GM18907 (cell line): Measurements from ENCODE around the gene MED17.
A peak's percentile ranks its signal among the peaks of the same experiment; 100 is the strongest.
"Not testable (repeated sequence)": the region's sequence is repeated elsewhere in the genome, so short reads cannot be mapped to it uniquely, and the experiment has no call there.

Source experiments
- ATAC-seq: cut with Tn5 transposase; IDR thresholded peaks from one replicate; pipeline ENCODE4 v1.9.1; 2021; ENCODE audit warnings: mild to moderate bottlenecking, moderate library complexity; ENCODE audit not compliant: unreplicated experiment

The MED17 gene

GRCh38 chr11:93784145-93784934, at the start of gene MED17:
Gene MED17, plus strand, starts transcription at chr11:93784282. Its CDS starts 232 bp downstream, at chr11:93784514.
- peak; percentile 98 for ATAC-seq

DNA sequence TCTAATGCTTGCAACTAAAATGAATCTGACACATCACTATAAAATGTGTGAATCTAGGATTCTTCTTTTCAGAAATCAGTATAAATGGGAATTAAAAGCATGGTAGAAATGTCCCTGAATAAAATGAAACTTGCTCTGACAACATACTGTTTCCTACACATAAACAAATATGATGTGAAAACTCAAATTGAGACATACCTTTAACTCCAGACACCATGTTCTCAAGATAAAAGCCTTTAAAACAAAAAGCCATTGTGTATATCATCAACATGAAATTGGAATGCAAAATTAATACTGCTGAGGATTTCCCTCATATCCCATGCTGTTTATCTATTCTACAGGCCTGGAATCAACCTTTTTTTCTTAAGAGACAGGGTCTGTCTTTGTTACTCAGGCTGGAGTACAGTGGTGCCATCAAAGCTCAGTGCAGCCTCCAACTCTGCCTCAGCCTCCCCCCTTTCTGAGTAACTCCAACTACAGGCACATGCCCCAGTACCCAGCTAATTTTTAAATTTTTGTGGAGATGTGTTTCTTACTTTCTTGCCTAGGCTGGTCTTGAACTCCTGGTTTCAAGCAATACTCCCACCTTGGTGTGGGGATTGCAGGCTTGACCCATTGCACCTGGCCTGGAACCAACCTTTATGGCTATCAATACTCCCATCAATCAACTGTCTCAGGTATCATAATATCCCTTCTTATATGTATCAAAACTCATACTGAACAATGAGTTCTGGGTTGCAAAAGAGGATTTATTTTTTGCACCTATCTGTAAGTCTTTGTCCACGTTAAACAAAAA, 49.5 kb upstream of the MED17 start:
- no peak for ATAC-seq

GRCh38 chr11:93735627-93736026, 48.5 kb upstream of the MED17 start:
- no peak for ATAC-seq

GRCh38 chr11:93736129-93736528, 48.0 kb upstream of the MED17 start:
- no peak for ATAC-seq

DNA sequence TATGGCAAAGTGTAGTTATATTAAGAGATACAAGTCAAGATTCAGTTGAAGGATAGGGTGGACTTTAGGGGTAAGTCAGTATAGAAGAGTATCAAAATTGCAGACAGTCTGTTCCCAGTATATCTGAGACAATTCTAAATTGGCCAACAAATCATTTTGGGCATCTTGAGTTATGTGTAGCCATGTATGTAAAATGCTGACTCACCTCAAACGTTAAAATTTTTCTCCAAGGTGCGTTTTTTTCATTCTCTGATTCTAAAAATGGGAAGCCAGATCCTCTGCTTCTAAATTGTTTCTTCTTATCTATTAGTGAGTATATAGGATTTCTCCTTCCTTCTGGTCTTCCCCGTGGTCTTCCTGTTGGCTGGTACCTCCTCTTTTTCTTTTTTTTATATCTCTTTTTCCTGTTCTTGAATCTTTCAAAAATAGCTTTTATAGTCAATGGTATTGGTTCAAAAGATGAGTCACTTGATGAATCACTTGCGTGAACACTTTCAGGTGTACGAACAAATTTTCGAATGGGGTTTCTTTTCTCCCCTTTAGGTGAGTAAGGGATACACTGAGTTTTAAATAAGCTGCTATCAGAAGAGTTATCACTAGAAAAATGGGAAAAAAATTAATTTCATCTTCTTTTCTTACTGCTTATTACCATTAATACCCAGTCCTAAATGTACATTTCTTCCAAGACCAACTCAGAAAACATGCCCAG, 46.0 kb upstream of the MED17 start:
- ATAC-seq, result no peak

GRCh38 chr11:93738647-93739081, 45.4 kb upstream of the MED17 start:
- ATAC-seq, result no peak

GRCh38 chr11:93740031-93740729, 43.9 kb upstream of the MED17 start:
- no peak for ATAC-seq

DNA sequence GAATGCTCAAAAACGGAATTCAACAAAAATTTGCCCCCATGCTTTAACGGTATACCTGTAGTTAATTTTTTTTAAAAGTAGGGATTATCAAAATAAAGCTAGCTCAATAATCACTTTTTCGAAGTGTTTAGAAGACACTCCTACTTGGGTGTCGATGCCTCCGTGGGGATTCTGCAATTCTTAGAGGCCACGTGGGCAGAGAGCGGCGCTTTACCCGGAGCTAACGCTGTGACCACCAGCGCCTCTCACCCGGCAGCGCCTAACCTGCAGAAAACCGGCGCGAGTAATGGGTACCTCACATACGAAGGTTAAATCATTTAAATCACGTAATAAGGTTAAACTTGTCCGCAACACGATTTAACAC, 43.4 kb upstream of the MED17 start:
- peak; percentile 37 for ATAC-seq

- peak; percentile 91 for ATAC-seq
These were observed 42.8 kb upstream of the MED17 start, which contains the start of the genes C11orf54 and TAF1D for GRCh38 chr11:93741094-93741881. Gene C11orf54, plus strand, starts transcription at chr11:93741672. Its CDS starts 5,722 bp downstream, at chr11:93747394. Gene TAF1D, minus strand, starts transcription at chr11:93741495. Its CDS starts 2,191 bp downstream, at chr11:93739304.

DNA sequence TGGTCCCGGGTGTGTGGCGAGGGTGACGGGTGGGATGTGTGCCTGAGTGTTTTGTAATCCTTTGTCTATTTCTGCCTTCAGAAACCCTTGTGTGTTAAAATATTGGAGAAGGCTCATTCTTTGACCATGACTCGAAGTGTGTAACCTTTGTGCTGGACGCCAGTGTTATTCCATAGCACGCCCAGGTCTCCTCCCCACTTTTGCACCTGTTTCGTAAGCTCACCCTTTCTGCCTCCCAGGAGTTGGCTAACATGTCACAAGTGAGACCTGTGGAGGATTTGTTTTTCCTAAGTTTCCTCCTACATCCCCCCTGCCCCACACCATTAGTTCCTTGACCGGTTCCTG, 42.2 kb upstream of the MED17 start:
- ATAC-seq, result peak; percentile 13

DNA sequence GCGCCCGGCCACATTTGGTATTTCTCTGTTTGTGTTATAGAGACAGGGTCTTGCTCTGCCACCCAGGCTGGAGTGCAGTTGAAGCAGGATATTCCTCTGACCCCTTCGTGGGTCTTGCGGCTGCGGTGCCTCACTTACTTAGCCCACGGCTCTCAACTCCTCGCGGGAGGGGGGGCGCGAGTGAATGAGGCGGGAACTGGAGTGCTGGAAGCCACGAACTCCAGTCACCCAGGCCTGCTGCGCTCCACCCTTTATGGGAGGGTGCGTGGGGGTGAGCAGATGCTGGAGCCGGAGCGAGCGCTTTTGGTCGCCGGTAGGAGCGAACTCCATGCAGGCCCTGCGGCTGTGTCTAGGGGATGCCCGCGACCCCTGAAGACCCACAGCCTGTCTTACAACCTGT, 40.8 kb upstream of the MED17 start:
- no peak for ATAC-seq

DNA sequence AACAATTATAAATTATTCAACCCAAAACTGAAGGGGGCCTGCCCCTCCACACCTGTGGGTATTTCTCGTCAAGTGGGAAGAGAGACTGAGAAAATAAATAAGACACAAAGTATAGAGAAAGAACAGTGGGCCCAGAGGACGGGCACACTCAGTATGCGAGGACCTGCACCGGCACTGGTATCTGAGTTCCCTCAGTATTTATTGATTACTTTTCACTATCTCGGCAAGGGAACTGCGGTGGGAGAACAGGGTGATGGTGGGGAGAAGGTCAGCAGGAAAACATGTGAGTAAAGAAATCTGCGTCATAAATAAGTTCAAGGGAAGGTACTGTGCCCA, 39.4 kb upstream of the MED17 start:
- no peak for ATAC-seq

DNA sequence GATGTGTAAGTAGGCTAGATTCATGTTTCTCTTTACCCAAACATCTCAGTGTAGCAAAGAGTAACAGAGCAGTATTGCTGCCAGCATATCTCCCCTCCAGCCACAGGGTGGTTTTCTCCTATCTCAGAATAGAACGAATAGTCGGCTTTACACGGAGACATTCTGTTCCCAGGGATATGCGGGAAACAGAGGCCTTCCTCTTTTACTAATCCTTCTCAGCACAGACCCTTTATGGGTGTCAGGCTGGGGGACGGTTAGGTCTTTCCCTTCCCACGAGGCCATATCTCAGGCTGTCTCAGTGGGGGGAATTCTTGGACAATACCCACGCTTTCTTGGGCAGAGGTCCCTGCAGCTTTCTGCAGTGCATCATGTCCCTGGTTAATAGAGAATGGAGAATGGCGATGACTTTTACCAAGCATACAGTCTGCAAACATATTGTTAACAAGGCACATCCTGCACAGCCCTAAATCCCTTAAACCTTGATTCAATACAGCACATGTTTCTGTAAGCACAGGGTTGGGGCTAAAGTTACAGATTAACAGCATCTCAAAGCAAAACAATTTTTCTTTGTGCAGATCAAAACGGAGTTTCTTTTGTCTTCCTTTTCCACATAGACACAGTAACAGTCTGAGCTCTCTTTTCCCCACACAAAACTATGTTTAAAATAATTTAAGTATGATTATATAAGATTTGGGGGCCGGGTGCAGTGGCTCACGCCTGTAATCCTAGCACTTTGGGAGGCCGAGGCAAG, 38.9 kb upstream of the MED17 start:
- not testable (repeated sequence) for ATAC-seq

GRCh38 chr11:93746101-93746500, 38.0 kb upstream of the MED17 start:
- no peak for ATAC-seq

DNA sequence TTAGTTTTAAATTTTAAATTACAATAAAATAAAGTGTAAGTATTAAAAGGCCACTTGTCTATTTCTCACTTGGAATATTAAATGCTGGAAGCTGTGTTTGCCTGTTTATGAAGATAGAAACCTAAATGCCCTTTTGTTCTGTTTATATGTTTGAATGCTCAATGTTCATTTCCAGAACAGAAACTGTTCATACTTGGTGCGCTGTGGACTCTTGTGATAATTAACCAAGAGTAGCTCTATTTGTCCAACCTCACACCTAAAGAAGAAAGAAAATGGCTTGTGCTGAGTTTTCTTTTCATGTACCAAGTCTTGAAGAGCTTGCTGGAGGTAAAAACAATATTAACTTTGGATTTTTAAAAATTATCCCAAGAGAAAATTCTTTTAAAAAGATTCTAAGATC, 37.0 kb upstream of the MED17 start:
- ATAC-seq, result peak; percentile 92

DNA sequence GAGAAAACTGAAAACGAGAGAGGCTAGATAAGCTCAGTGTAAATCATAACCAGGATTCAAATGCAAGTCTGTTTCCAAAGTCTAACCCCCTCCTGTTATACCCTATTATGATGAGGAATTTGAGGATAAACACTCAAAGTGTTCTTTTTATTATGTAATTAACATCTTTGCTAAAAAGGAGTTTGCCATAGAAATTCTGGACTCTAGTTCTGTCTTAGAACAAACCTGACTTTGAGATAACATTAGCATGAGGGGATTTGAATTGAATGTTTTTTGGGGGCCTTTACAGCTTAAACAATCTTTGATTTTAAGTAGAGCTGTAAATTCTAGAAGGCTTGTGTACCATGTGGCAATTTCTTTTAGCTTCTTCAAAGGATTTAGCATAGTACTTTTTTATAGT, 33.1 kb upstream of the MED17 start:
- ATAC-seq, result no peak

GRCh38 chr11:93753241-93753640, 30.8 kb upstream of the MED17 start:
- ATAC-seq, result no peak

DNA sequence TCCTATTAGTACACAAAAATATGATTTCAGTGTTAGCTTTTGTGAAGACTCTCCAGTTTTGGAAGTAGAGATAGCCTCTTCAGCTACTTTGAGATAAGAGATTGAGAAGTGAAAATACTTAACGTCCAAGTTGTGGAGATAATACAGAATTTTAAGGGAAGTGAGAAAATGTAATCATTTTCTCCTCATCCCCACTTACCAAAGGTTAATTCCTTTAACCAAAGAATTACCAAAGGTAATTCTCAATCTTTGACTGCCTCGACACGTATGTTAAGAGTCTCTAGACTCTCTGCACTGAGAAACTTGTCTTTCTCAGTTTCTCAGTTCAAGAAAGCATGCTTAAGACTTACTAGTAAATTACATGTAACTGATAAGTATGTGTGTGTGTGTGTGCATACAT, 27.3 kb upstream of the MED17 start:
- peak; percentile 47 for ATAC-seq

- ATAC-seq, result no peak
These were observed 26.8 kb upstream of the MED17 start for GRCh38 chr11:93757301-93757700.
